Measurements from ENCODE around the gene RAB10. TPM values are rescaled to one million over a fixed set of nuclear protein-coding genes. Genes with fewer than 3 reads are reported as not detected.

The RAB10 gene
- total and polyA plus RNA-seq, 9 of the 15 experiments (the other 6 are each of a cell fraction or from before 2014, with no cell fraction given), result 25.1 to 214 (median 157) TPM

DNA sequence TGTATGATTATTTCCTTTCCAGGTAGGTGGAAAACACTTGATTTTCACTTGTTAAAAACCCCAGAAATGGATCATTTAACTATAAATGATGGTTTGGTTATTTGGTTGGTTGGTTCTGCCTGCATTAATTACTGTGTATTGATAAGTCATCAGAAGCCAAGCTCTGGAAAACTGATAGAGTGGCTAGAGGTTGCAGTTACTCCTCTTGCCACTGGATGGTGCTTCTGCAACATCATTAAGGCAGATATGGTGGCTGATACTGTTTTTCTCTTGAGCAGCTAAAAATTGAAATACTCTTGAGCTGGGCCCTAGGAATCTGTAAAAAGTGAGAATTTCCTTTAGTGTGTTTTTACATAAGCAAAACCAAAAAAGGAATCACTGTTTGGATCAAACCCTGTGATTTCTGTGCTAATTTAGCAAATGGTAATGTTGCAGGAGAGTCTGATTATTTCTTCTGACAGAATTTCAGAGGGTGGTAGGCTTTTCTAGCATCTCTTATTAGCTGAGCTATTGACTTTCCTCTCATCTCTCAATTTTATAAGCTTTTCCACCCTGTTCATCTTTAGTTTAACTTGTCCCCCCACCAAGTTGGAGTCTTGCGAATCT is 54.3 kb downstream of the RAB10 start:
- no peak overlapping the region for H3K27ac ChIP-seq (ENCODE audit: extremely low read depth, low read depth, low read length)
- ChIA-PET CTCF (ENCODE audit: low intra/inter-chr PET ratio) (interaction anchor here (0.7 kb wide), 1 partner anchor 57 kb away, joined by 4 read pairs; no protein-coding TSS in a partner anchor), POLR2A (interaction anchor here (1.1 kb wide), 1 partner anchor 32 kb away, joined by 3 read pairs; no protein-coding TSS in a partner anchor)
- TF ChIP-seq ZBTB17 (CRISPR knock-in tag; IDR thresholded peaks at IDR 0.05) (no peak), CREM (IDR thresholded peaks at IDR 0.05; ENCODE audit: low read depth) (0 out of 2 replicates have a peak, but pooled peaks have one; percentile 9), ZBTB8A (IDR thresholded peaks at IDR 0.05; ENCODE audit: partially characterized antibody) (no peak), POLR2H (tag; IDR thresholded peaks at IDR 0.05; ENCODE audit: low read depth) (peak; percentile 47; the same call in 1 of the 2 replicates), GATA2 (CRISPR knock-in tag; IDR thresholded peaks at IDR 0.05) (peak; percentile 58; the same call in 1 of the 2 replicates), SMC3 (conservative IDR thresholded peaks at IDR 0.05; ENCODE audit: insufficient read depth, low read depth, low read length) (peak; percentile 38; the same call in 1 of the 2 replicates), RAD21 (CRISPR knock-in tag; conservative IDR thresholded peaks at IDR 0.05 in 1 of 2, IDR thresholded peaks at IDR 0.05 in 1 of 2) (peak; percentile 36 to 64)
- TF ChIP-seq, protein P1, sequence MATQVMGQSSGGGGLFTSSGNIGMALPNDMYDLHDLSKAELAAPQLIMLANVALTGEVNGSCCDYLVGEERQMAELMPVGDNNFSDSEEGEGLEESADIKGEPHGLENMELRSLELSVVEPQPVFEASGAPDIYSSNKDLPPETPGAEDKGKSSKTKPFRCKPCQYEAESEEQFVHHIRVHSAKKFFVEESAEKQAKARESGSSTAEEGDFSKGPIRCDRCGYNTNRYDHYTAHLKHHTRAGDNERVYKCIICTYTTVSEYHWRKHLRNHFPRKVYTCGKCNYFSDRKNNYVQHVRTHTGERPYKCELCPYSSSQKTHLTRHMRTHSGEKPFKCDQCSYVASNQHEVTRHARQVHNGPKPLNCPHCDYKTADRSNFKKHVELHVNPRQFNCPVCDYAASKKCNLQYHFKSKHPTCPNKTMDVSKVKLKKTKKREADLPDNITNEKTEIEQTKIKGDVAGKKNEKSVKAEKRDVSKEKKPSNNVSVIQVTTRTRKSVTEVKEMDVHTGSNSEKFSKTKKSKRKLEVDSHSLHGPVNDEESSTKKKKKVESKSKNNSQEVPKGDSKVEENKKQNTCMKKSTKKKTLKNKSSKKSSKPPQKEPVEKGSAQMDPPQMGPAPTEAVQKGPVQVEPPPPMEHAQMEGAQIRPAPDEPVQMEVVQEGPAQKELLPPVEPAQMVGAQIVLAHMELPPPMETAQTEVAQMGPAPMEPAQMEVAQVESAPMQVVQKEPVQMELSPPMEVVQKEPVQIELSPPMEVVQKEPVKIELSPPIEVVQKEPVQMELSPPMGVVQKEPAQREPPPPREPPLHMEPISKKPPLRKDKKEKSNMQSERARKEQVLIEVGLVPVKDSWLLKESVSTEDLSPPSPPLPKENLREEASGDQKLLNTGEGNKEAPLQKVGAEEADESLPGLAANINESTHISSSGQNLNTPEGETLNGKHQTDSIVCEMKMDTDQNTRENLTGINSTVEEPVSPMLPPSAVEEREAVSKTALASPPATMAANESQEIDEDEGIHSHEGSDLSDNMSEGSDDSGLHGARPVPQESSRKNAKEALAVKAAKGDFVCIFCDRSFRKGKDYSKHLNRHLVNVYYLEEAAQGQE (IDR thresholded peaks at IDR 0.05; ENCODE audit: borderline replicate concordance), result peak; percentile 33; the same call in 1 of the 2 replicates
- TF ChIP-seq, protein P1 (CRISPR knock-in tag; IDR thresholded peaks at IDR 0.05; ENCODE audit: low read depth), result no peak
- TF ChIP-seq, protein P2, sequence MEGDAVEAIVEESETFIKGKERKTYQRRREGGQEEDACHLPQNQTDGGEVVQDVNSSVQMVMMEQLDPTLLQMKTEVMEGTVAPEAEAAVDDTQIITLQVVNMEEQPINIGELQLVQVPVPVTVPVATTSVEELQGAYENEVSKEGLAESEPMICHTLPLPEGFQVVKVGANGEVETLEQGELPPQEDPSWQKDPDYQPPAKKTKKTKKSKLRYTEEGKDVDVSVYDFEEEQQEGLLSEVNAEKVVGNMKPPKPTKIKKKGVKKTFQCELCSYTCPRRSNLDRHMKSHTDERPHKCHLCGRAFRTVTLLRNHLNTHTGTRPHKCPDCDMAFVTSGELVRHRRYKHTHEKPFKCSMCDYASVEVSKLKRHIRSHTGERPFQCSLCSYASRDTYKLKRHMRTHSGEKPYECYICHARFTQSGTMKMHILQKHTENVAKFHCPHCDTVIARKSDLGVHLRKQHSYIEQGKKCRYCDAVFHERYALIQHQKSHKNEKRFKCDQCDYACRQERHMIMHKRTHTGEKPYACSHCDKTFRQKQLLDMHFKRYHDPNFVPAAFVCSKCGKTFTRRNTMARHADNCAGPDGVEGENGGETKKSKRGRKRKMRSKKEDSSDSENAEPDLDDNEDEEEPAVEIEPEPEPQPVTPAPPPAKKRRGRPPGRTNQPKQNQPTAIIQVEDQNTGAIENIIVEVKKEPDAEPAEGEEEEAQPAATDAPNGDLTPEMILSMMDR (IDR thresholded peaks at IDR 0.05 in 2 of 3, conservative IDR thresholded peaks at IDR 0.05 in 1 of 3; ENCODE audit: insufficient read depth in 2 of 3, low read depth in 1 of 3, low read length in 3 of 3), result peak; percentile 55 to 74 (median 66)
- no peaks in the 10 kb centered on the region for H3K9me1 ChIP-seq (ENCODE audit: control insufficient read depth, insufficient read depth, low read length)
- H3K4me2 ChIP-seq (ENCODE audit: insufficient read depth, low read length), result no peak overlapping the region
- H3K27me3 ChIP-seq (ENCODE audit: control insufficient read depth in 2 of 2, insufficient read depth in 2 of 2, low read length in 2 of 2), result no peaks in the 10 kb centered on the region
- 100% methylated on average over 1 of the region's 1 CpG for WGBS (ENCODE audit: insufficient coverage, low coverage, missing lambda C conversion rate)
- no peak overlapping the region for H2AFZ ChIP-seq (ENCODE audit: low read depth, low read length)
- DNase-seq (ENCODE audit: extremely low read depth in 1 of 4, low spot score in 3 of 4), result peak; percentile 44 to 57 (median 50)
- H3K79me2 ChIP-seq (ENCODE audit: control insufficient read depth, insufficient read depth, low read length), result peaks cover 94% of the 10 kb centered on the region
- H3K4me1 ChIP-seq (replicated peaks in 1 of 2; ENCODE audit: control insufficient read depth in 2 of 2, insufficient read depth in 2 of 2, low read length in 2 of 2), result peaks cover 2 to 8% of the 10 kb centered on the region in 2 experiments; a peak in 4 of 5 replicates
- H4K20me1 ChIP-seq (replicated peaks; ENCODE audit: control insufficient read depth, insufficient read depth, low read length), result no peaks in the 10 kb centered on the region
- H3K4me3 ChIP-seq, result no peak overlapping the region
- BruUV-seq (replicated peaks), result no TSS peak
- no peak overlapping the region for H3K9ac ChIP-seq (ENCODE audit: insufficient read depth in 1 of 2, low read depth in 2 of 2, low read length in 2 of 2)
- FAIRE-seq, result peak; percentile 83
- peaks cover 36% of the 10 kb centered on the region for H3K36me3 ChIP-seq (ENCODE audit: control insufficient read depth, insufficient read depth, low read length)
- peaks cover 5% of the 10 kb centered on the region for H3K9me3 ChIP-seq (replicated peaks; ENCODE audit: control insufficient read depth, insufficient read depth, low read depth, low read length)
- ATAC-seq, result peak; percentile 84
- in situ Hi-C loops (cut with MboI), result no loop called here
- intact Hi-C loops (cut with micrococcal nuclease), result loop anchor here (1.0 to 2.0 kb wide), 2 partner anchors 57 to 137 kb away; no protein-coding TSS in a partner anchor
